K562 (cell line): Measurements from ENCODE around the gene CEBPA. TPM values are rescaled to one million over a fixed set of nuclear protein-coding genes. Genes with fewer than 3 reads are reported as not detected.

ENCODE experiments used
- ATAC-seq: fragments of 200-7000 bp; cut with Tn5 transposase; 3 replicates; pipeline ENCODE4 v1.9.1; 2020; ENCODE audit warnings: moderate library complexity
- BruUV-seq: library from RNA; stranded (reverse); fragments of 400-500 nt; replicated peaks from 2 replicates; lab custom pipeline; 2021; lab: Mats Ljungman, UMichigan
- CTCF ChIA-PET: fragments of 300-600 bp; formaldehyde crosslinking; extraction: SDS; loops from one replicate; lab custom pipeline; 2021; ENCODE audit warnings: low intra/inter-chr PET ratio; lab: Yijun Ruan, JAX
- POLR2A ChIA-PET: fragments of 300-600, 350-650 bp; sonication (Branson Sonifier 250); formaldehyde crosslinking; extraction: SDS; loops from one replicate; lab custom pipeline; 2021; ENCODE audit warnings: antibody characterized with exemption, inconsistent platforms; lab: Yijun Ruan, JAX
- DNase-seq, 4 experiments: peaks; one replicate each; pipeline versions ENCODE4 v3.0.0 to v3.0.0-alpha.2; 2011 to 2018; ENCODE audit warnings: low spot score in 3 of 4, mixed read lengths in 3 of 4; ENCODE audit errors: extremely low read depth in 1 of 4
- FAIRE-seq: peaks from 2 replicates; lab custom pipeline; 2011; peaks lifted over from hg19 to GRCh38; lab: Jason Lieb, UNC
- H2AFZ ChIP-seq: 2 replicates; pipeline ENCODE4 v1.6.0; 2011; ENCODE audit warnings: low read depth, low read length, control low read depth, inconsistent platforms
- H3K27ac ChIP-seq: fragments of 200-600 bp; 3 replicates; pipeline ENCODE4 v1.8.0; 2011; ENCODE audit warnings: low read depth, mild to moderate bottlenecking, control low read depth, inconsistent platforms, low read length, moderate library complexity, mixed read lengths; ENCODE audit errors: extremely low read depth
- H3K27me3 ChIP-seq, 2 experiments: fragments of 300-600 bp in 1 of 2; 2 replicates in 1 of 2; 3 replicates in 1 of 2; pipeline versions ENCODE4 v1.6.0 to v1.8.0; 2011; ENCODE audit warnings: inconsistent platforms in 2 of 2, low read length in 2 of 2, mild to moderate bottlenecking in 1 of 2, mixed read lengths in 1 of 2, moderate library complexity in 1 of 2; ENCODE audit not compliant: control insufficient read depth in 2 of 2, insufficient read depth in 2 of 2
- H3K36me3 ChIP-seq: fragments of 300-600 bp; 3 replicates; pipeline ENCODE4 v1.8.0; 2011; ENCODE audit warnings: mild to moderate bottlenecking, low read length, inconsistent platforms; ENCODE audit not compliant: control insufficient read depth, insufficient read depth
- H3K4me1 ChIP-seq, 2 experiments: fragments of 200-600 bp in 1 of 2; replicated peaks in 1 of 2; 2 replicates in 1 of 2; 3 replicates in 1 of 2; pipeline versions ENCODE4 v1.5.1 to v1.8.0; 2011; ENCODE audit warnings: inconsistent platforms in 2 of 2, low read length in 2 of 2, mild to moderate bottlenecking in 1 of 2, mixed read lengths in 1 of 2, moderate library complexity in 1 of 2; ENCODE audit not compliant: control insufficient read depth in 2 of 2, insufficient read depth in 2 of 2
- H3K4me2 ChIP-seq: 2 replicates; pipeline ENCODE4 v1.6.1; 2011; ENCODE audit warnings: low read length, control low read depth, inconsistent platforms, mixed read lengths; ENCODE audit not compliant: insufficient read depth
- H3K4me3 ChIP-seq: fragments of 200-600 bp; sonication (generic), shearing (Covaris generic); 2 replicates; pipeline ENCODE4 v1.5.1; 2016; ENCODE audit warnings: control low read depth, inconsistent platforms
- H3K79me2 ChIP-seq: fragments of 200-600 bp; 3 replicates; pipeline ENCODE4 v1.8.0; 2011; ENCODE audit warnings: low read length, inconsistent platforms; ENCODE audit not compliant: control insufficient read depth, insufficient read depth
- H3K9ac ChIP-seq, 2 experiments: 2 replicates each; pipeline versions ENCODE4 v1.6.0 to v1.6.1; 2011; ENCODE audit warnings: low read depth in 2 of 2, low read length in 2 of 2, control low read depth in 1 of 2, inconsistent platforms in 1 of 2, mild to moderate bottlenecking in 1 of 2, mixed read lengths in 1 of 2; ENCODE audit not compliant: insufficient read depth in 1 of 2
- H3K9me1 ChIP-seq: one replicate; pipeline ENCODE4 v1.6.0; 2011; ENCODE audit warnings: inconsistent platforms, mild to moderate bottlenecking, low read length, moderate library complexity; ENCODE audit not compliant: control insufficient read depth, insufficient read depth
- H3K9me3 ChIP-seq: replicated peaks from 2 replicates; pipeline ENCODE4 v1.5.1; 2011; ENCODE audit warnings: low read depth, low read length, inconsistent platforms; ENCODE audit not compliant: control insufficient read depth, insufficient read depth
- H4K20me1 ChIP-seq: replicated peaks from 2 replicates; pipeline ENCODE4 v1.6.1; 2011; ENCODE audit warnings: low read length, inconsistent platforms, mixed read lengths; ENCODE audit not compliant: control insufficient read depth, insufficient read depth
- EGR1 ChIP-seq: fragments of 450-650 bp; conservative IDR thresholded peaks from 2 replicates; pipeline ENCODE4 v1.6.1; 2017; ENCODE audit warnings: mild to moderate bottlenecking
- THAP12 ChIP-seq: fragments of 250-450 bp; sonication (Bioruptor Pico); IDR thresholded peaks from 2 replicates; pipeline ENCODE4 v1.9.0; 2021; ENCODE audit warnings: mild to moderate bottlenecking, inconsistent platforms
- WGBS: fragments of 100-300 bp; shearing (Covaris generic); methylation state at CpG from one replicate; pipeline ENCODE4 v1.1.6; 2016; ENCODE audit warnings: low coverage, mixed read lengths; ENCODE audit not compliant: insufficient coverage; ENCODE audit errors: missing lambda C conversion rate; 5-methylcytosine and 5-hydroxymethylcytosine counted together
- in situ Hi-C: fragments of 300-500 bp; cut with MboI; formaldehyde crosslinking; loops from 4 replicates; pipeline ENCODE4 v1.15.0; 2018; ENCODE audit warnings: inconsistent platforms, mixed read lengths
- intact Hi-C: fragments of 100-400 bp; cut with micrococcal nuclease; formaldehyde crosslinking; loops from 2 replicates; pipeline ENCODE4 v1.14.2; 2022
- polyA plus RNA-seq, 8 experiments: library from polyadenylated mRNA; depleted of rRNA in 4 of 8; stranded (reverse) in 5 of 8; unstranded in 3 of 8; fragments of >200 nt; fragmentation: Nextera tagmentation in 2 of 8; fragmentation: Illumina TruSeq in 1 of 8; extraction: Ambion mirVana in 2 of 8; extraction: Trizol in 1 of 8; gene quantifications; 2 replicates each; pipeline versions ENCODE4 v1.2.1 to v1.2.3, GENCODE V29; 2011 to 2014; ENCODE audit warnings: inconsistent platforms in 1 of 8, missing spikeins in 1 of 8
- total RNA-seq, 7 experiments: library from RNA; depleted of rRNA in 6 of 7; stranded (reverse); fragments of >200 nt in 6 of 7; fragmentation: Illumina TruSeq in 2 of 7; extraction: Trizol in 2 of 7; gene quantifications; 2 replicates each; pipeline versions ENCODE4 v1.2.1 to v1.2.3, GENCODE V29; 2011 to 2021; ENCODE audit warnings: low replicate concordance in 1 of 7

The CEBPA gene
- total and polyA plus RNA-seq, 9 of the 15 experiments (the other 6 are each of a cell fraction or from before 2014, with no cell fraction given): 0.03 to 0.59 (median 0.15) TPM; not detected in 2

- Histone ChIP-seq H3K36me3 (no peaks in the 10 kb centered on the region), H3K4me2 (no peak overlapping the region), H3K9me3 (no peaks in the 10 kb centered on the region; the same call in 1 of the 2 replicates), H4K20me1 (0 out of 2 replicates have a peak, but pooled peaks cover 6% of the 10 kb centered on the region), H3K27ac (no peak overlapping the region), H3K4me3 (no peak overlapping the region), H3K4me1 (peaks cover 0 to 17% of the 10 kb centered on the region in 2 experiments; a peak in 3 of 5 replicates), H3K9me1 (no peaks in the 10 kb centered on the region)
- POLR2A ChIA-PET: no interaction called here
- 2% methylated on average over 25 of the region's 26 CpGs for WGBS
- DNase-seq: no peak
- in situ Hi-C loops (no loop called here), intact Hi-C loops (no loop called here)
- CTCF ChIA-PET: no interaction called here
- no TSS peak for BruUV-seq
- TF ChIP-seq EGR1: peak; percentile 68
- no peak for TF ChIP-seq THAP12 (CRISPR knock-in tag)
- TF ChIP-seq, all 486 proteins: peak for 1
- Histone ChIP-seq H2AFZ (no peak overlapping the region), H3K79me2 (no peaks in the 10 kb centered on the region), H3K27me3 (peaks cover 6 to 75% of the 10 kb centered on the region in 2 experiments; a peak in 4 of 5 replicates), H3K9ac (no peak overlapping the region)
- ATAC-seq (no peak), FAIRE-seq (no peak)
Measured at GRCh38 chr19:33273065-33273736, 29.1 kb downstream of the CEBPA start.
